Liver (tissue), 9 donors: Measurements from ENCODE around the gene TAGLN2. TPM values are rescaled to one million over a fixed set of nuclear protein-coding genes. Genes with fewer than 3 reads are reported as not detected.

Experiments used
- DNase-seq: peaks from one replicate; pipeline ENCODE4 v3.0.0-alpha.2; 2017; ENCODE audit warnings: low spot score
- H3K27ac ChIP-seq, 2 donors: one replicate each; pipeline ENCODE4 v1.7.0; 2013; ENCODE audit warnings: inconsistent platforms in 2 of 2, low read length in 2 of 2, control low read depth in 1 of 2, low read depth in 1 of 2, mild to moderate bottlenecking in 1 of 2
- H3K27me3 ChIP-seq, 4 donors: one replicate each; pipeline versions ENCODE4 v1.6.1 to v1.7.0; 2013; ENCODE audit warnings: low read length in 3 of 4, inconsistent platforms in 1 of 4, mild to moderate bottlenecking in 1 of 4, moderate library complexity in 1 of 4; ENCODE audit not compliant: control insufficient read depth in 4 of 4, insufficient read depth in 4 of 4
- H3K36me3 ChIP-seq, 4 donors: one replicate each; pipeline versions ENCODE4 v1.6.1 to v1.7.0; 2013; ENCODE audit warnings: low read length in 3 of 4, mild to moderate bottlenecking in 3 of 4, low read depth in 1 of 4, moderate library complexity in 1 of 4; ENCODE audit not compliant: control insufficient read depth in 4 of 4, insufficient read depth in 3 of 4
- H3K4me1 ChIP-seq, 4 donors: one replicate each; pipeline versions ENCODE4 v1.6.1 to v1.7.0; 2013; ENCODE audit warnings: low read length in 3 of 4, mild to moderate bottlenecking in 3 of 4, moderate library complexity in 1 of 4; ENCODE audit not compliant: control insufficient read depth in 4 of 4, insufficient read depth in 4 of 4
- H3K4me3 ChIP-seq, 3 donors: one replicate each; pipeline versions ENCODE4 v1.6.1 to v1.7.0; 2013; ENCODE audit warnings: low read length in 3 of 3, control low read depth in 1 of 3, low read depth in 1 of 3, mild to moderate bottlenecking in 1 of 3
- H3K9ac ChIP-seq, 2 donors: one replicate each; pipeline ENCODE4 v1.7.0; 2013; ENCODE audit warnings: low read length in 2 of 2, mild to moderate bottlenecking in 2 of 2, moderate library complexity in 2 of 2, control low read depth in 1 of 2, low read depth in 1 of 2
- H3K9me3 ChIP-seq, 4 donors: one replicate each; pipeline versions ENCODE4 v1.6.1 to v1.7.0; 2013; ENCODE audit warnings: low read length in 3 of 4; ENCODE audit not compliant: control insufficient read depth in 4 of 4
- EGR1 ChIP-seq, 2 donors: IDR thresholded peaks; 2 replicates each; pipeline ENCODE4 v1.6.1; 2016 to 2018; ENCODE audit warnings: antibody characterized with exemption in 2 of 2, low read depth in 2 of 2
- FOXA1 ChIP-seq: IDR thresholded peaks from 2 replicates; pipeline ENCODE4 v1.6.1; 2016; ENCODE audit warnings: antibody characterized with exemption
- FOXA2 ChIP-seq: IDR thresholded peaks from 2 replicates; pipeline ENCODE4 v1.6.1; 2016; ENCODE audit warnings: antibody characterized with exemption
- GABPA ChIP-seq, 2 donors: IDR thresholded peaks in 1 of 2; conservative IDR thresholded peaks in 1 of 2; 2 replicates each; pipeline ENCODE4 v1.6.1; 2016; ENCODE audit warnings: antibody characterized with exemption in 2 of 2, mild to moderate bottlenecking in 1 of 2, moderate library complexity in 1 of 2
- HNF4A ChIP-seq, 2 donors: conservative IDR thresholded peaks; 2 replicates each; pipeline ENCODE4 v1.6.1; 2016; ENCODE audit warnings: antibody characterized with exemption in 2 of 2, mild to moderate bottlenecking in 2 of 2
- HNF4G ChIP-seq: IDR thresholded peaks from 2 replicates; pipeline ENCODE4 v1.6.1; 2016; ENCODE audit warnings: antibody characterized with exemption
- JUND ChIP-seq, 2 donors: IDR thresholded peaks; 2 replicates each; pipeline ENCODE4 v1.6.1; 2016; ENCODE audit warnings: antibody characterized with exemption in 2 of 2
- MAX ChIP-seq: IDR thresholded peaks from 2 replicates; pipeline ENCODE4 v1.6.1; 2016; ENCODE audit warnings: antibody characterized with exemption
- NR2F2 ChIP-seq: IDR thresholded peaks from 2 replicates; pipeline ENCODE4 v1.6.1; 2016; ENCODE audit warnings: antibody characterized with exemption
- RAD21 ChIP-seq, 2 donors: IDR thresholded peaks; 2 replicates each; pipeline ENCODE4 v1.6.1; 2016; ENCODE audit warnings: antibody characterized with exemption in 2 of 2, mild to moderate bottlenecking in 2 of 2
- REST ChIP-seq: IDR thresholded peaks from 2 replicates; pipeline ENCODE4 v1.6.1; 2016; ENCODE audit warnings: antibody characterized with exemption, mild to moderate bottlenecking
- RXRA ChIP-seq, 2 donors: IDR thresholded peaks; 2 replicates each; pipeline ENCODE4 v1.6.1; 2017 to 2018; ENCODE audit warnings: antibody characterized with exemption in 2 of 2, mild to moderate bottlenecking in 1 of 2
- SP1 ChIP-seq: IDR thresholded peaks from 2 replicates; pipeline ENCODE4 v1.6.1; 2018; ENCODE audit warnings: antibody characterized with exemption, mild to moderate bottlenecking
- TAF1 ChIP-seq: conservative IDR thresholded peaks from 2 replicates; pipeline ENCODE4 v1.6.1; 2016; ENCODE audit warnings: antibody characterized with exemption, mild to moderate bottlenecking
- YY1 ChIP-seq: IDR thresholded peaks from 2 replicates; pipeline ENCODE4 v1.6.1; 2016; ENCODE audit warnings: antibody characterized with exemption, mild to moderate bottlenecking
- ZBTB33 ChIP-seq: IDR thresholded peaks from 2 replicates; pipeline ENCODE4 v1.6.1; 2016; ENCODE audit warnings: antibody characterized with exemption
- WGBS: extraction: QIAGEN DNeasy Blood & Tissue Kit; methylation state at CpG from one replicate; pipeline ENCODE4 v1.1.7; 2013; 5-methylcytosine and 5-hydroxymethylcytosine counted together
- polyA plus RNA-seq, 2 donors: library from polyadenylated mRNA; stranded (reverse) in 1 of 2; unstranded in 1 of 2; fragments of 200-250 nt in 1 of 2; fragments of >200 nt in 1 of 2; fragmentation: Nextera tagmentation in 1 of 2; extraction: Ambion mirVana in 1 of 2; gene quantifications; one replicate each; pipeline versions ENCODE4 v1.2.1 to v1.2.3, GENCODE V29; 2013 to 2015
- total RNA-seq, 2 donors: library from RNA; depleted of rRNA; stranded (reverse); fragments of >200 nt; gene quantifications; one replicate each; pipeline ENCODE4 v1.2.3, GENCODE V29; 2014
- TF ChIP-seq, protein P1 (sequence below): fragments of 150-350 bp; IDR thresholded peaks from 2 replicates; pipeline ENCODE4 v1.5.1; 2017; ENCODE audit warnings: improper control_type of control experiment, low read depth, low read length; ENCODE audit not compliant: missing input control
- TF ChIP-seq, protein P2 (sequence below): IDR thresholded peaks from 2 replicates; pipeline ENCODE4 v1.6.1; 2016; ENCODE audit warnings: antibody characterized with exemption
- donor health status: healthy.
- donor health status: healthy.
- donor health status: healthy.
- donor health status: healthy.
- donor health status: healthy.

Gene TAGLN2
- total and polyA plus RNA-seq, 4 donors: 46.4 to 113 (median 79.8) TPM

DNA sequence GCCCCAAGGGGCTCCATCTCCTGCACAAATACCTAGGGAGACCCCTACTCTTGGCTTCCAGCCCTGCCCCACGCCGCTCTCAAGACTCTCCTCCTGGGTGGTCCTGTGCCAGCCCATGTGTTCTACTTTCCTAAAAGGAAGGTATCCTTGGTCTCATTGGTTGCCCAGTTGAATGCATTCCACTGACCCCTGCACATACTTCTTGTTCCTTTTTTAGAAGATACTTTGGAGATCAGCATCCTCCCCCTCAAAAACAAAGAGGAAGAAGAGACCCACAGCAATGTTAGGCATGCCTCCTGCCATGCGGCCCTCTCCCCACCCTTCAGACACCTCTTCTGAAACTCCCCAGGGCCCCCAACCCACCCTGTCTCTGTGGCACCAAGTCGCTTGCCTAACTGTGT lies 24.7 kb upstream of the TAGLN2 start:
- peaks cover 0 to 16% (median 8%) of the 10 kb centered on the region in 4 donors for H3K4me1 ChIP-seq
- TF ChIP-seq EGR1 (IDR thresholded peaks at IDR 0.05; ENCODE audit: low read depth in 2 of 2) (no peak), TAF1 (no peak), REST (no peak), ZBTB33 (no peak), FOXA2 (no peak), JUND (IDR thresholded peaks at IDR 0.05) (no peak), NR2F2 (no peak), GABPA (IDR thresholded peaks at IDR 0.05 in 1 of 2, conservative IDR thresholded peaks at IDR 0.05 in 1 of 2) (no peak), FOXA1 (no peak), YY1 (no peak), RXRA (IDR thresholded peaks at IDR 0.05) (no peak), RAD21 (IDR thresholded peaks at IDR 0.05) (no peak), SP1 (no peak), HNF4G (no peak), MAX (no peak), HNF4A (conservative IDR thresholded peaks at IDR 0.05) (no peak)
- TF ChIP-seq, protein P1, sequence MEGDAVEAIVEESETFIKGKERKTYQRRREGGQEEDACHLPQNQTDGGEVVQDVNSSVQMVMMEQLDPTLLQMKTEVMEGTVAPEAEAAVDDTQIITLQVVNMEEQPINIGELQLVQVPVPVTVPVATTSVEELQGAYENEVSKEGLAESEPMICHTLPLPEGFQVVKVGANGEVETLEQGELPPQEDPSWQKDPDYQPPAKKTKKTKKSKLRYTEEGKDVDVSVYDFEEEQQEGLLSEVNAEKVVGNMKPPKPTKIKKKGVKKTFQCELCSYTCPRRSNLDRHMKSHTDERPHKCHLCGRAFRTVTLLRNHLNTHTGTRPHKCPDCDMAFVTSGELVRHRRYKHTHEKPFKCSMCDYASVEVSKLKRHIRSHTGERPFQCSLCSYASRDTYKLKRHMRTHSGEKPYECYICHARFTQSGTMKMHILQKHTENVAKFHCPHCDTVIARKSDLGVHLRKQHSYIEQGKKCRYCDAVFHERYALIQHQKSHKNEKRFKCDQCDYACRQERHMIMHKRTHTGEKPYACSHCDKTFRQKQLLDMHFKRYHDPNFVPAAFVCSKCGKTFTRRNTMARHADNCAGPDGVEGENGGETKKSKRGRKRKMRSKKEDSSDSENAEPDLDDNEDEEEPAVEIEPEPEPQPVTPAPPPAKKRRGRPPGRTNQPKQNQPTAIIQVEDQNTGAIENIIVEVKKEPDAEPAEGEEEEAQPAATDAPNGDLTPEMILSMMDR: no peak
- TF ChIP-seq, protein P2, sequence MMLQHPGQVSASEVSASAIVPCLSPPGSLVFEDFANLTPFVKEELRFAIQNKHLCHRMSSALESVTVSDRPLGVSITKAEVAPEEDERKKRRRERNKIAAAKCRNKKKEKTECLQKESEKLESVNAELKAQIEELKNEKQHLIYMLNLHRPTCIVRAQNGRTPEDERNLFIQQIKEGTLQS: no peak
- H3K9me3 ChIP-seq: no peaks in the 10 kb centered on the region
- no peak overlapping the region for H3K4me3 ChIP-seq
- H3K27ac ChIP-seq: no peak overlapping the region
- H3K27me3 ChIP-seq: no peaks in the 10 kb centered on the region
- WGBS: 93% methylated on average over 4 of the region's 4 CpGs
- no peak for DNase-seq
- H3K9ac ChIP-seq: no peak overlapping the region
- no peaks in the 10 kb centered on the region for H3K36me3 ChIP-seq
